HL-60 (cell line): ENCODE measurements around the gene ATP8B4.

Source experiments
- DNase-seq, 2 experiments: peaks; one replicate each; pipeline ENCODE4 v3.0.0-alpha.2; 2010 to 2020; ENCODE audit warnings: low read depth in 1 of 2, low spot score in 1 of 2
- H3K27ac ChIP-seq: fragments of 250-450 bp; sonication (Bioruptor Pico); replicated peaks from 2 replicates; pipeline ENCODE4 v1.5.1; 2020; ENCODE audit warnings: mild to moderate bottlenecking, moderate library complexity
- H3K27me3 ChIP-seq: fragments of 250-450 bp; sonication (Bioruptor Pico); 2 replicates; pipeline ENCODE4 v1.5.1; 2021; ENCODE audit warnings: mild to moderate bottlenecking, moderate library complexity; ENCODE audit not compliant: insufficient read depth, poor library complexity, severe bottlenecking
- H3K4me3 ChIP-seq: replicated peaks from 2 replicates; pipeline ENCODE4 v1.5.1; 2011; ENCODE audit warnings: mild to moderate bottlenecking, control low read depth, low read length; ENCODE audit not compliant: insufficient read depth
- CTCF ChIP-seq: IDR thresholded peaks from one replicate; pipeline ENCODE4 v1.5.1; 2011; ENCODE audit warnings: low read length, control low read depth, inconsistent platforms; ENCODE audit not compliant: insufficient read depth
- GABPA ChIP-seq: IDR thresholded peaks from 2 replicates; pipeline ENCODE4 v1.6.1; 2012; ENCODE audit warnings: low read depth
- POLR2AphosphoS5 ChIP-seq: IDR thresholded peaks from 2 replicates; pipeline ENCODE4 v1.6.1; 2012; ENCODE audit warnings: low read depth
- REST ChIP-seq: IDR thresholded peaks from 2 replicates; pipeline ENCODE4 v1.6.1; 2012; ENCODE audit warnings: low read depth; ENCODE audit not compliant: insufficient replicate concordance
- SPI1 ChIP-seq: IDR thresholded peaks from 2 replicates; pipeline ENCODE4 v1.6.1; 2012; ENCODE audit warnings: low read depth, mild to moderate bottlenecking, borderline replicate concordance

ATP8B4 gene

GRCh38 chr15:49918121-49918520 lies 200.9 kb downstream of the ATP8B4 start:
- DNase-seq: no peak
- TF ChIP-seq POLR2AphosphoS5 (no peak), REST (no peak), CTCF (no peak), SPI1 (no peak), GABPA (no peak)
- Histone ChIP-seq H3K27ac (no peak overlapping the region), H3K27me3 (no peaks in the 10 kb centered on the region), H3K4me3 (no peak overlapping the region)

- no peak for DNase-seq
- Histone ChIP-seq H3K4me3 (no peak overlapping the region), H3K27me3 (no peaks in the 10 kb centered on the region), H3K27ac (no peak overlapping the region)
- TF ChIP-seq CTCF (no peak), POLR2AphosphoS5 (no peak), REST (no peak), SPI1 (no peak), GABPA (no peak)
Measured at GRCh38 chr15:49916998-49917397, 202.0 kb downstream of the ATP8B4 start.

- no peak overlapping the region for H3K4me3 ChIP-seq
- TF ChIP-seq REST (no peak), CTCF (no peak), SPI1 (no peak), POLR2AphosphoS5 (no peak), GABPA (no peak)
- DNase-seq: no peak
- no peaks in the 10 kb centered on the region for H3K27me3 ChIP-seq
- no peak overlapping the region for H3K27ac ChIP-seq
Measured at GRCh38 chr15:49915822-49916221, 203.2 kb downstream of the ATP8B4 start.
